A549 (cell line): ENCODE results near the gene MFSD12.

Experiments
- RFX5 ChIP-seq: fragments of 450-650 bp; IDR thresholded peaks from 2 replicates; pipeline ENCODE4 v1.7.1; 2014; ENCODE audit warnings: antibody characterized with exemption, mild to moderate bottlenecking, moderate library complexity
- TF ChIP-seq, protein P1 (sequence below): fragments of >200 bp; sonication (Bioruptor Twin); formaldehyde crosslinking; IDR thresholded peaks from 3 replicates; pipeline ENCODE4 v1.5.1; 2016

- TF ChIP-seq, protein P1, sequence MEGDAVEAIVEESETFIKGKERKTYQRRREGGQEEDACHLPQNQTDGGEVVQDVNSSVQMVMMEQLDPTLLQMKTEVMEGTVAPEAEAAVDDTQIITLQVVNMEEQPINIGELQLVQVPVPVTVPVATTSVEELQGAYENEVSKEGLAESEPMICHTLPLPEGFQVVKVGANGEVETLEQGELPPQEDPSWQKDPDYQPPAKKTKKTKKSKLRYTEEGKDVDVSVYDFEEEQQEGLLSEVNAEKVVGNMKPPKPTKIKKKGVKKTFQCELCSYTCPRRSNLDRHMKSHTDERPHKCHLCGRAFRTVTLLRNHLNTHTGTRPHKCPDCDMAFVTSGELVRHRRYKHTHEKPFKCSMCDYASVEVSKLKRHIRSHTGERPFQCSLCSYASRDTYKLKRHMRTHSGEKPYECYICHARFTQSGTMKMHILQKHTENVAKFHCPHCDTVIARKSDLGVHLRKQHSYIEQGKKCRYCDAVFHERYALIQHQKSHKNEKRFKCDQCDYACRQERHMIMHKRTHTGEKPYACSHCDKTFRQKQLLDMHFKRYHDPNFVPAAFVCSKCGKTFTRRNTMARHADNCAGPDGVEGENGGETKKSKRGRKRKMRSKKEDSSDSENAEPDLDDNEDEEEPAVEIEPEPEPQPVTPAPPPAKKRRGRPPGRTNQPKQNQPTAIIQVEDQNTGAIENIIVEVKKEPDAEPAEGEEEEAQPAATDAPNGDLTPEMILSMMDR, result no peak
- TF ChIP-seq RFX5, result no peak
Measured at GRCh38 chr19:3589949-3590348, 32.6 kb upstream of the MFSD12 start.
